Liver (tissue), 9 donors: ENCODE data around the gene B3GALT4. TPM values are rescaled to one million over a fixed set of nuclear protein-coding genes. Genes with fewer than 3 reads are reported as not detected.

ENCODE experiments used
- DNase-seq: peaks from one replicate; pipeline ENCODE4 v3.0.0-alpha.2; 2017; ENCODE audit warnings: low spot score
- H3K27ac ChIP-seq, 2 donors: one replicate each; pipeline ENCODE4 v1.7.0; 2013; ENCODE audit warnings: inconsistent platforms in 2 of 2, low read length in 2 of 2, control low read depth in 1 of 2, low read depth in 1 of 2, mild to moderate bottlenecking in 1 of 2
- H3K27me3 ChIP-seq, 4 donors: one replicate each; pipeline versions ENCODE4 v1.6.1 to v1.7.0; 2013; ENCODE audit warnings: low read length in 3 of 4, inconsistent platforms in 1 of 4, mild to moderate bottlenecking in 1 of 4, moderate library complexity in 1 of 4; ENCODE audit not compliant: control insufficient read depth in 4 of 4, insufficient read depth in 4 of 4
- H3K36me3 ChIP-seq, 4 donors: one replicate each; pipeline versions ENCODE4 v1.6.1 to v1.7.0; 2013; ENCODE audit warnings: low read length in 3 of 4, mild to moderate bottlenecking in 3 of 4, low read depth in 1 of 4, moderate library complexity in 1 of 4; ENCODE audit not compliant: control insufficient read depth in 4 of 4, insufficient read depth in 3 of 4
- H3K4me1 ChIP-seq, 4 donors: one replicate each; pipeline versions ENCODE4 v1.6.1 to v1.7.0; 2013; ENCODE audit warnings: low read length in 3 of 4, mild to moderate bottlenecking in 3 of 4, moderate library complexity in 1 of 4; ENCODE audit not compliant: control insufficient read depth in 4 of 4, insufficient read depth in 4 of 4
- H3K4me3 ChIP-seq, 3 donors: one replicate each; pipeline versions ENCODE4 v1.6.1 to v1.7.0; 2013; ENCODE audit warnings: low read length in 3 of 3, control low read depth in 1 of 3, low read depth in 1 of 3, mild to moderate bottlenecking in 1 of 3
- H3K9ac ChIP-seq, 2 donors: one replicate each; pipeline ENCODE4 v1.7.0; 2013; ENCODE audit warnings: low read length in 2 of 2, mild to moderate bottlenecking in 2 of 2, moderate library complexity in 2 of 2, control low read depth in 1 of 2, low read depth in 1 of 2
- H3K9me3 ChIP-seq, 4 donors: one replicate each; pipeline versions ENCODE4 v1.6.1 to v1.7.0; 2013; ENCODE audit warnings: low read length in 3 of 4; ENCODE audit not compliant: control insufficient read depth in 4 of 4
- ATF3 ChIP-seq: IDR thresholded peaks from 2 replicates; pipeline ENCODE4 v1.6.1; 2016; ENCODE audit warnings: antibody characterized with exemption
- CTCF ChIP-seq: fragments of 150-350 bp; IDR thresholded peaks from 2 replicates; pipeline ENCODE4 v1.5.1; 2017; ENCODE audit warnings: improper control_type of control experiment, low read depth, low read length; ENCODE audit not compliant: missing input control
- EGR1 ChIP-seq, 2 donors: IDR thresholded peaks; 2 replicates each; pipeline ENCODE4 v1.6.1; 2016 to 2018; ENCODE audit warnings: antibody characterized with exemption in 2 of 2, low read depth in 2 of 2
- FOXA1 ChIP-seq: IDR thresholded peaks from 2 replicates; pipeline ENCODE4 v1.6.1; 2016; ENCODE audit warnings: antibody characterized with exemption
- FOXA2 ChIP-seq: IDR thresholded peaks from 2 replicates; pipeline ENCODE4 v1.6.1; 2016; ENCODE audit warnings: antibody characterized with exemption
- HNF4A ChIP-seq, 2 donors: conservative IDR thresholded peaks; 2 replicates each; pipeline ENCODE4 v1.6.1; 2016; ENCODE audit warnings: antibody characterized with exemption in 2 of 2, mild to moderate bottlenecking in 2 of 2
- MAX ChIP-seq: IDR thresholded peaks from 2 replicates; pipeline ENCODE4 v1.6.1; 2016; ENCODE audit warnings: antibody characterized with exemption
- NR2F2 ChIP-seq: IDR thresholded peaks from 2 replicates; pipeline ENCODE4 v1.6.1; 2016; ENCODE audit warnings: antibody characterized with exemption
- RAD21 ChIP-seq, 2 donors: IDR thresholded peaks; 2 replicates each; pipeline ENCODE4 v1.6.1; 2016; ENCODE audit warnings: antibody characterized with exemption in 2 of 2, mild to moderate bottlenecking in 2 of 2
- REST ChIP-seq: IDR thresholded peaks from 2 replicates; pipeline ENCODE4 v1.6.1; 2016; ENCODE audit warnings: antibody characterized with exemption, mild to moderate bottlenecking
- RXRA ChIP-seq, 2 donors: IDR thresholded peaks; 2 replicates each; pipeline ENCODE4 v1.6.1; 2017 to 2018; ENCODE audit warnings: antibody characterized with exemption in 2 of 2, mild to moderate bottlenecking in 1 of 2
- SP1 ChIP-seq: IDR thresholded peaks from 2 replicates; pipeline ENCODE4 v1.6.1; 2018; ENCODE audit warnings: antibody characterized with exemption, mild to moderate bottlenecking
- TAF1 ChIP-seq: conservative IDR thresholded peaks from 2 replicates; pipeline ENCODE4 v1.6.1; 2016; ENCODE audit warnings: antibody characterized with exemption, mild to moderate bottlenecking
- YY1 ChIP-seq: IDR thresholded peaks from 2 replicates; pipeline ENCODE4 v1.6.1; 2016; ENCODE audit warnings: antibody characterized with exemption, mild to moderate bottlenecking
- ZBTB33 ChIP-seq: IDR thresholded peaks from 2 replicates; pipeline ENCODE4 v1.6.1; 2016; ENCODE audit warnings: antibody characterized with exemption
- whole genome bisulfite sequencing: extraction: QIAGEN DNeasy Blood & Tissue Kit; methylation state at CpG from one replicate; pipeline ENCODE4 v1.1.7; 2013; 5-methylcytosine and 5-hydroxymethylcytosine counted together
- polyA plus RNA-seq, 2 donors: library from polyadenylated mRNA; stranded (reverse) in 1 of 2; unstranded in 1 of 2; fragments of 200-250 nt in 1 of 2; fragments of >200 nt in 1 of 2; fragmentation: Nextera tagmentation in 1 of 2; extraction: Ambion mirVana in 1 of 2; gene quantifications; one replicate each; pipeline versions ENCODE4 v1.2.1 to v1.2.3, GENCODE V29; 2013 to 2015
- total RNA-seq, 2 donors: library from RNA; depleted of rRNA; stranded (reverse); fragments of >200 nt; gene quantifications; one replicate each; pipeline ENCODE4 v1.2.3, GENCODE V29; 2014
- donor health status: healthy.
- donor health status: healthy.
- donor health status: healthy.
- donor health status: healthy.
- donor health status: healthy.

Gene B3GALT4
- total and polyA plus RNA-seq, 4 donors: 1.5 to 2.7 (median 1.9) TPM

- no peak overlapping the region for H3K27ac ChIP-seq
- TF ChIP-seq ZBTB33 (no peak), CTCF (no peak), NR2F2 (no peak), EGR1 (IDR thresholded peaks at IDR 0.05; ENCODE audit: low read depth in 2 of 2) (no peak), REST (no peak), YY1 (no peak), MAX (no peak), FOXA1 (no peak), ATF3 (no peak), TAF1 (no peak), RXRA (IDR thresholded peaks at IDR 0.05) (no peak), SP1 (no peak)
- H3K36me3 ChIP-seq: peaks cover 7 to 38% (median 15%) of the 10 kb centered on the region in 4 donors
- no peak overlapping the region for H3K9ac ChIP-seq
- no peak for DNase-seq
- no peaks in the 10 kb centered on the region for H3K9me3 ChIP-seq
- no peaks in the 10 kb centered on the region for H3K27me3 ChIP-seq
- no peak overlapping the region for H3K4me3 ChIP-seq
- WGBS: 94% methylated on average over 16 of the region's 16 CpGs
- H3K4me1 ChIP-seq: peaks cover 14 to 39% (median 30%) of the 10 kb centered on the region in 4 donors
These were observed 16.2 kb downstream of the B3GALT4 start for GRCh38 chr6:33292996-33293682.

- no peak overlapping the region for H3K9ac ChIP-seq
- H3K9me3 ChIP-seq: no peaks in the 10 kb centered on the region
- no peak overlapping the region for H3K27ac ChIP-seq
- peaks cover 11 to 34% (median 29%) of the 10 kb centered on the region in 4 donors for H3K4me1 ChIP-seq
- H3K27me3 ChIP-seq: no peaks in the 10 kb centered on the region
- 78% methylated on average over 10 of the region's 10 CpGs for WGBS
- DNase-seq: no peak
- peaks cover 7 to 38% (median 15%) of the 10 kb centered on the region in 4 donors for H3K36me3 ChIP-seq
- no peak overlapping the region for H3K4me3 ChIP-seq
- TF ChIP-seq CTCF: no peak
- TF ChIP-seq FOXA2: no peak
- TF ChIP-seq EGR1 (IDR thresholded peaks at IDR 0.05; ENCODE audit: low read depth in 2 of 2): no peak
- TF ChIP-seq ATF3: no peak
- no peak for TF ChIP-seq RAD21 (IDR thresholded peaks at IDR 0.05)
- no peak for TF ChIP-seq REST
- TF ChIP-seq FOXA1: no peak
- no peak for TF ChIP-seq HNF4A (conservative IDR thresholded peaks at IDR 0.05)
These were observed 17.3 kb downstream of the B3GALT4 start for GRCh38 chr6:33294086-33294823.
